NOMO-1 treated with DMSO at 0.1 percent for 48 hours (cell line): Measurements from ENCODE around the gene ROR1.
"Not testable (repeated sequence)": the region's sequence is repeated elsewhere in the genome, so short reads cannot be mapped to it uniquely, and the experiment has no call there.

Experiments used
- DNase-seq: peaks from one replicate; lab custom pipeline; 2025; ENCODE audit not compliant: unreplicated experiment; lab: John Stamatoyannopoulos, UW

Gene ROR1

DNA sequence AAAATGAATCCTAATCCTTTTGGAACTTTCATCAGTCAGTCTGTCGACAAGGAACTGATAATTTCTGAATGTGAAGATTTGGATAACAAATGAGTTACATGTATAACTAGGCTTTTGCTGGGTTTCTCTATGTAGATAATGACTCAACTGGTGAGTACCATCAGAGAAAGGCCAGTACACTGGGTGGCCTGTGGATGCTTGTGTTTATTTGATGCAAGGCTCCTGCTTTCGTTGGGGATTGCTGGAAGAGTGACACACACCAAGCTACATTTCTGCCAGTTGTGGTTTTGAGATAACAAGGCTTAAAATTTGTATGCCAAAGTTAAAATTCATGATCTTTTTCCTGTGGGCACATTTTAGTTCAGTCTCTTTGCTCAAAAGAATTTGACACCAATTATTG lies 314.0 kb downstream of the ROR1 start:
- DNase-seq: no peak

DNA sequence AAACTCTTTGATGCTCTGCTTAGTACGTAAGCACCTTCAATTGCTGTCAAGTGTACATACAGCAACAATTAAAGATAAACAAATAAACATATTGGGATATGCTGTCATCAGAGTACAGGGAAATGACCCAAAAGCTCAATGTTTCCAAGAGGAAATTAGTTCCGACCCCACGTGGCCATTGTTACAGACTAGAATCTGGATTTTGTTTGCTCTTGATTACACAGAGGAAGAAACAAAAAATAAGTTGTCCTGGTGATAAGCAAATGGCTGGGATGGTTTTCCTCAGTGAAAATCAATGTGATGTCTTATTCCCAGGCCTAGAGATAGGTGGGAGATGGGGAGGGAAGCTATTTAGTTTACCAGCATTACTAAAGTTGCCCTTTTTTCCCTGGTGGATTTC lies 316.6 kb downstream of the ROR1 start:
- DNase-seq: no peak

DNA sequence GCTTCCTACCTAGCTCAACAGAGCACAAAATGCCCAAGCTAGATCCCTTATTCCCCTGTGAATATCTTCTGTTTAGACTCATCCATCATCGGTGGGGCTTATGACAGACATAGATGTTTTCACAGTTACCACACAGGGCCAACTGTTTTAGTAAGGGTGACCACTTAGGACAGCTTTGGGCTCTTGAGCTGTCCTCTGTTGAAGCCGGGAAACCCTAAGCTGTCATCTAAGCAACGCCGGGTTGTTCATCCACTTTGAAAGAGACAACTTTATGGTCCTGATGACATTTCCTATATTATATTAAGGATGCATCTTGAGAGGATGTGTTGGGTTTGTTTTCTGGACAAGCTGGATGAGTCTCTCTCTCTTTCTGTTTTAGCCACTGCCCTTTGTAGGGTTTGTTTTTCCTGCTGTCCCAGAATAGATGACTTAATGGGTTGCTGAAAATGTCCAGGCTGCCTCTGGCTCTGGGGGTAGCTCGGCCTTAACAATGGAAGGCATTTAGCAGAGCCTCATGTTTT lies 319.1 kb downstream of the ROR1 start:
- DNase-seq: no peak

- no peak for DNase-seq
Measured at GRCh38 chr1:64093941-64094340, 320.1 kb downstream of the ROR1 start.

GRCh38 chr1:64095832-64096231 lies 322.0 kb downstream of the ROR1 start:
- no peak for DNase-seq

GRCh38 chr1:64097859-64098258 lies 324.0 kb downstream of the ROR1 start:
- no peak for DNase-seq

DNA sequence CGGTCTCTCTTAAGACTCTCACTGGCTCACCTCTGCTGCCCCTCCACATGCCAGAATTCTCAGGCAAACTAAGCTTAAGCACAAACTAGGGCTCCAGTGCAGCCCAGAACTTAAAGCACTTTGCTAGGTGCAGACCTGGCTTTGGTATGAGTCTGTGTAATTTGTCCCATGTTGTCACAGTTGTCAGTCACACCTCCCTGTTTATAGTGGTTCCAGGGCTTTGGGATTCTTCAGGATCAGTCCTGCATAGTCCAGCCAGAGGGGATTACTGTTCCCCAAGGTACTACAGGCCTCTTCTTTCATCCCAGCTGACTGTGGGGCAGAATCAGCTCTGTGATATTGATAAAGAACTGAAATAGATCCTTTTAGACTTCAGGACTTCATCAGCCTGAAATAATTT lies 324.6 kb downstream of the ROR1 start:
- DNase-seq: no peak

DNA sequence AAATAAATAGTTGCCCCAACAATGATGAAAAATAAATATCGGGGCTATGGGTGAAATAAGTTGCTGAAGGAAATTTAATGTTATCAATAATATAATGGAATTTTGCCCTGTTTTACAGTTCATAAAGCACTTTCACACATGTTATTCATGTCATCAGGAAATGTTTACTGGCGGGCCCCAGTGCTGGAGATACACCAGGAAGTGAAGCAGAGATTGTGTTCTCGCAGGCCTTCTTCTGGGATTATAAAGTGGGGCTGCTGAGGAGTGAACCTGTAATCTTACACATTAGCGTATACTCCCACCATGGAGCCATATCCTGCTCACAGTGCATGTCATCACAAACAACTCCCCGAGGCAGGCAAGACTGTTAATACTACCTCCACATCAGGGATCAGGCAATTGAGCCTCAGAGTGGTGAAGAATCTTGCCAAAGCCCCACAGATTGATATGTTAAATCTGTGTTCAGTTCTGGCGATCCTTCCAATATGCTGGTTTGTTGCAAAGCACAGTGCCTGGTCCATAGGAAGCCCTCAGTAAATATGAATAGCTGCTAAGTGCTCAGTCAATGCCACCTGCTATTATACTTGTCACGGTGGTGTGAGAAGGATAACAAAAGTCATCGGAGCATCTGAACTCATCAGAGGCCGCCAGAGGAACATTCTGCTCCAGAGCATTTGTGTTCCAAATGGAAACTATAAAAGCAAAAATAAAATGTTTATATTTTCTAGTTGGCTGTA lies 325.2 kb downstream of the ROR1 start:
- DNase-seq: no peak

DNA sequence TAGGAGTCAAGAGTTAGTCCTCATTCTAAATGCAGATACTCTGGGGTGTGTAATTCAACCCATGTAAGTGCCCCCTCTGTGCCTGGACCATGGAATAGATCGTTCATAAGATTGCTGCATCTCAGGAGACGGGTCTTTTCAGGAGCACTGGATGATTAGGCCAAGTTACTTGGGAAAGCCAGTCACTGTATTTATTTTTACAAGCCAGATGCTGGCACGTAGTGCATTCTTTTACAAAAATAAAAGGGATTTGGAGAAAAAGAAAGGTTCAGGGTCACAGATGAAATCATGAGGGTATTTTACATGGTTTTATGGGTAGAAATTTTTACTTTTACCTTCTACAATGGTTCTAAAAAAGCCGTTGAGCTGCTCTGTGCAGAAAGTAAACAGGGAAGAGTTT lies 327.0 kb downstream of the ROR1 start:
- no peak for DNase-seq

DNA sequence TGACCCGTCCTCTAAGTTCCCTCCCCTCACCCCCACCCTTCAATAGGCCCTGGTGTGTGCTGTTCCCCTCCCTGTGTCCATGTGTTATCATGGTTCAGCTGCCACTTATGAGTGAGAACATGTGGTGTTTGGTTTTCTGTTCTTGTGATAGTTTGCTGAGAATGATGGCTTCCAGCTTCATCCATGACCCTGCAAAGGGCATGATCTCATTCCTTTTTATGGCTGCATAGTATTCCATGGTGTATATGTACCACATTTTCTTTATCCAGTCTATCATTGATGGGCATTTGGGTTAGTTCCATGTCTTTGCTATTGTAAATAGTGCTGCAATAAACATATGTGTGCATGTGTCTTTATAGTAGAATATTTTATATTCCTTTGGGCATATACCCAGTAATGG lies 330.8 kb downstream of the ROR1 start:
- not testable (repeated sequence) for DNase-seq

DNA sequence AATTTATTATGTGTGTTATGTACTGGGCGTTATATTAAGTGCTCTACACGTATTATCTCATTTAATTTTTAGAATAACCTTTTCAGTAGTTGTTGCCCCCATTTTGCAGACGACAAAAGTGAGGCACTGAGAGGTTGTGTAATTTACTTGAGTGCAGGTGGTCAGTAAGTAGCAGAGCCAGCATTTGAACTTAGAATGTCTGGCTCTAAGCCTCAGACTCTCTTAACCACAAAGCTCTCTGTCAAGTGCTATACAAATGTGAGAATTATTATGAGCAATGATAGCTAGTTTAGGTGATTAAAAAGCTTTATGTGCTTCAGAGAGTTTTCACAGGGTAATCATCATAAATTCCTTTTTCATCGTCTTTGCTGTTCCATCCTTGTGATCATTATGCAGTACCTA lies 333.3 kb downstream of the ROR1 start:
- no peak for DNase-seq

- no peak for DNase-seq
Measured at GRCh38 chr1:64107632-64108031, 333.8 kb downstream of the ROR1 start.

DNA sequence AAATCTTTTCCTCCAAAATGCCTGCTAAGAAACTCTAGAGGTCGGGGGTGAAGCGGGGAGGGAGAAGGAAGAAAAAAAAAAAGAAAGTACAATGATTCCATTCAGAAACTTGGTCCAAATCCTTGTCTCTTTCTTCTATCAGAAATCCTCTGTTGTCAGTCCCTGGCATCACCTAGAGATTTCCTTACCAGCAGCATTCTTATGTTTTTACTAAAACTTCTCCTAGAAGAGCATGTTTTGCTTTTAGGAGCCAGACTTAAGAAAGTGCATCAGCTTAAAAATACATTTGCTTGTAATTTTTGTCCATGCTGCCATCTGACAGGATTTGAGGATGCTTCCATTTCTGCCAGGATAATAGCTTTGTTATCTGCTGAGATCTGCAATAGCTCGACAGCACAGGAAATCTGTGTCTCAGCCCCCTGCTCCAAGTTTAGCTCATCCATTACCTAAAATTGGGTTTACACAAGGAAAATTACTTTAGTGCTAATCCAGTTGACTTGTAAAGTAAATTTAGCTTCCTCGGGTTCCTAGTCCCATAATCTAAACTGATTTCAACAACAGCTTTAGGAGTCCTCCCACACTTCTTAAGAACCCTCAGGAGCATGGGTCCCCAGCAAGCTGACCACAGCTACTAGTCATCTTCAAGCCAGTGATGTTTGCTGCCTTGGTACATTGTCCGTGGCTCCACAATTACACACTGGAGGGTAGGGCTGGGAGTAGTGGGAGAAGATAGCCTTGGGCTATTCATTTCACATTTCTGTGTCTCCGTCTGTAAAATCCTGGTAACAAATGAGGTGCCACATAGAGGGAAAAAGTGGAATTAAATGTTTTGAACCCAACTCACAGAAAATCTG lies 337.3 kb downstream of the ROR1 start:
- DNase-seq: no peak

GRCh38 chr1:64111787-64112186 lies 338.0 kb downstream of the ROR1 start:
- DNase-seq: no peak

DNA sequence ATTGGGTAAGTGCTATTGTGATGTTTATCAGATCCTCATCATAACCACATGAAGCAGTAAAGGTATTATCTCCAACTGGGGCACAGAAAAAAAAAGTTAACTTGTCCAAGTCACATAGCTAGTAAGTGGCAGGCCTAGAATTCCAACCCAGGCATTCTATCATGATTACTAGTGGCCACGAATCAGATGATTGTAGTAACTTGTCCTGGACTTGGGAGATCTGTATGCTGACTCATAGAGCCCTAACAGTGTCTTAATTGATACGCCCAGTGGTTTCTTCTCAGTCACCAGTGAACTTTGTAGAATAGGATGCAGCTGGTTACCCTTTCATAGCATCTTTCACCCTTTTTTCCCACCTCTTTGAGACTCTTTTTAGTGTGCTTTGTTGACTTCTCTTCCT lies 338.5 kb downstream of the ROR1 start:
- DNase-seq: no peak

- no peak for DNase-seq
Measured at GRCh38 chr1:64114012-64114525, 340.3 kb downstream of the ROR1 start.

DNA sequence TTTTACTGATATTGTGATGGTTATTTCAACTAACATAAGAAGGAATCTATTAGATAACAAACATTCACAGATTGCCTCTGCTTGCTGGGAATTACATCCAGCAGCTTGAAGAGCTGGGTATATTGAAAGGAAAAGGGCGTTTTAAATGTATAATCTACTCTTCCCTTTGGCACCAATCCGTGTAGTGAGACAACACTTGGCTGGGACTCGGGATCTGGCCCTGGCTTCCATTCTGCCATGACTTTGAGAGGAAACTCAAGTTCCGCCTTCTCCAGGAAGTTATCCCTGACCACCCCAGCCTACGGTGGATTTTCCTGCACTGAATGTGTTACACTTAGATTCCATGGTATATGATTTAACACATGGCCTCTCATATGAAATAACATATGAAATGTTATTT lies 342.7 kb downstream of the ROR1 start:
- no peak for DNase-seq

- DNase-seq: no peak
Measured at GRCh38 chr1:64117492-64117891, 343.7 kb downstream of the ROR1 start.

DNA sequence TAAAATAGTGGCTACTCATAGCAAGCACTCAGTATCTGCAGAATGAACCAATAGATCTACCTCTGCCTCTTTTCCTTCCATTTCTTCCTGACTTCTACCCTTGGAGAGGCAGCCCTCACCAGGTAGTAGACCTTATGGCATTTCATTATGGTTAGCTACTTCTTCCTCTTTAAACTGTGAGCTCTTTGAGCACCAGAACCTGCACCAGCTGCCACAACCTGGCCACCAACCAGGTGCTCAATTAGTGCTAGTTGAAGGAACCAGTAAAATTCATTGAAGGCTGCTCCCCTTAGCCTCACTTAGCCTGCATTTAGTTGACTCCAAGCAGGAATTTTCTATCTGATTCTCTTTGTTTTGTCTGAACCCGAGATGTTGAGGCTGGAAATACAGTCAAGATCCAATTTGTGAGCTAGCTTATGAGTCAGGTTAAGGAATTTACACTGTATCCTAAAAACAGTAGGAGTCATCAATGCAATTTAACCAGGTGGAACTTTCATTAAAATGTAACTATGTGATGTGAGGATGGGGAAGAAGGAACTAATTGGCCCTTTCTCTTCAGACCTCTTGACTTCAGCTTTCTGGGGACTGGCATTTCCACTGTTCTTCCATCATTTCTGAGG lies 348.1 kb downstream of the ROR1 start:
- DNase-seq: no peak

DNA sequence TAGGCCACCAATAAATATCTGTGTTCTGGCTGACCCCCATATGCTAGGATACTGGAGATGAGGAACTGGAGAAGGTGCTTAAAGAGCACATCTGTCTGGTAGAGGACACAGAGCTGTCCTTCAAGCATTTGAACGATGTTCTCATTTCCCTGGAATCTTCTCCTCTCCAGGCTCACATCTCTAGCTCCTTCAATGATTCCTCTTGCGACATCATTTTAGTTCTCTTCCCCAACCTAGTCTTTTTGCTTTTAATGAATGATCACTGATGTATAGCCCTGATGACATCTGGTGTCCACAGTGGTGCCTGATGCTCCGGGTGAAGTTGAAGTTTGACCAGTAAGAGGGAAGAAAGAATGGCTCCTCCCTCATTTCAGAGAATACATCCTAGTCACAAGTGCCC lies 348.8 kb downstream of the ROR1 start:
- no peak for DNase-seq

DNA sequence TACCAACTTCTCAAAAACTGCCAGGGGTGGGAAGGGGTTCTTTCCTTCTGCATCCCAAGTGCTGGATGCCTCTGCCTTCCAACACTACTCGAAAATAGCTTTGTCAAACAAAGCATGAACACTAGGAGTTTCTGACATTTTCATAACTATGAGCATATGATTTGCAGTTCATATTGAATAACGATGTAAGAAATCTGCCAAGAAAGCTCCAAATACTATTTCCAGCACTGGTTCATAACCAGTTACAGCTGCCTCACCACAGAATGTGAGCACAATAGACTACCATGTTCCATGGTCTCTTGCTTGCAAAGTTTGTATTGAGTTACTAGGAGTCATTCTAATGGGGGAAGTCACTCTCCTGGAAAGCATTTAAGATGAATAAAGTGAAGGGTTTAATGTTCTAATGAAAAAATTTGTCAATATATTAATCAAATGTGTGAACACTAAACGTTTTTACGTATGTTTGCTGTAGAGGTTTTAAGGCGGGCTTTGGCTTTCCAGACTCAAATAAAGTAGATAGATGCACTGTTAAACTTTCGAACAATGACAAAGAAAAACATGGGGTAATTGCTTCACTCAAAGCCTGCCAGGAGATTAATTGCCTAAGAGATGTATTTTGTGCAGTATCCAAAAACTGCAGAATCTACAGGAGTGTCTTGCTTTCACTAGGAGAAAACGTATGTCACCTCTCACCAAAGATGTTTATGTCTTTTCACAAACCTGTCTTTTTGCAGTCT lies 351.1 kb downstream of the ROR1 start:
- no peak for DNase-seq
